HCT116 (cell line): ENCODE data around the gene RLN3. TPM values are rescaled to one million over a fixed set of nuclear protein-coding genes. Genes with fewer than 3 reads are reported as not detected.
"Not testable (repeated sequence)": the region's sequence is repeated elsewhere in the genome, so short reads cannot be mapped to it uniquely, and the experiment has no call there.

ENCODE experiments used
- ATAC-seq: fragments of 200-7000 bp; cut with Tn5 transposase; 2 replicates; pipeline ENCODE4 v1.9.1; 2020; ENCODE audit warnings: mild to moderate bottlenecking, moderate library complexity
- BruUV-seq: library from RNA; stranded (reverse); fragments of 400-500 nt; replicated peaks from 2 replicates; lab custom pipeline; 2021; lab: Mats Ljungman, UMichigan
- CTCF ChIA-PET: fragments of 300-600 bp; sonication (Branson Sonifier 250); formaldehyde crosslinking; loops from one replicate; lab custom pipeline; 2021; ENCODE audit warnings: antibody characterized with exemption; lab: Charles Lee
- POLR2A ChIA-PET: fragments of 300-600, 350-600 bp; sonication (Branson Sonifier 250); formaldehyde crosslinking; loops from one replicate; lab custom pipeline; 2021; ENCODE audit warnings: antibody characterized with exemption; lab: Charles Lee
- RAD21 ChIA-PET, 2 experiments: fragments of 300-600 bp; sonication (Branson Sonifier 250); formaldehyde crosslinking; loops; one replicate each; lab custom pipeline; 2023; ENCODE audit warnings: low total read pairs in 2 of 2; ENCODE audit not compliant: uncharacterized antibody in 2 of 2, unreplicated experiment in 2 of 2, low non-redundant PET in 1 of 2; lab: Charles Lee
- DNase-seq: peaks from one replicate; pipeline ENCODE4 v3.0.0-alpha.2; 2010; ENCODE audit warnings: low read depth, low spot score
- H2AFZ ChIP-seq: fragments of 200-600 bp; shearing (Covaris generic), sonication (generic); 2 replicates; pipeline ENCODE4 v1.6.1; 2017; ENCODE audit warnings: low read depth, mixed run types, mixed read lengths, antibody characterized with exemption, low read length; ENCODE audit not compliant: poor library complexity, severe bottlenecking
- H3K27ac ChIP-seq: 2 replicates; pipeline ENCODE4 v1.5.1; 2012; ENCODE audit warnings: low read depth, low read length
- H3K27me3 ChIP-seq: fragments of 200-600 bp; sonication (generic); 2 replicates; pipeline ENCODE4 v1.6.1; 2016; ENCODE audit warnings: mixed run types, low read length, mixed read lengths; ENCODE audit not compliant: insufficient read depth
- H3K36me3 ChIP-seq, 2 experiments: fragments of 200-500 bp in 1 of 2; fragments of 200-600 bp in 1 of 2; sonication (Bioruptor generic) in 1 of 2; sonication (generic) in 1 of 2; 2 replicates each; pipeline versions ENCODE4 v1.5.1 to v1.6.1; 2014 to 2016; ENCODE audit warnings: low read length in 2 of 2, inconsistent platforms in 1 of 2, mixed read lengths in 1 of 2, mixed run types in 1 of 2; ENCODE audit not compliant: insufficient read depth in 2 of 2, control insufficient read depth in 1 of 2
- H3K4me1 ChIP-seq, 2 experiments: fragments of 200-600 bp in 1 of 2; sonication (generic) in 1 of 2; 2 replicates each; pipeline versions ENCODE4 v1.5.1 to v1.6.1; 2012 to 2017; ENCODE audit warnings: low read length in 2 of 2, inconsistent platforms in 1 of 2, mild to moderate bottlenecking in 1 of 2, mixed read lengths in 1 of 2, mixed run types in 1 of 2, moderate library complexity in 1 of 2; ENCODE audit not compliant: insufficient read depth in 2 of 2, control insufficient read depth in 1 of 2
- H3K4me2 ChIP-seq: fragments of 200-600 bp; sonication (generic); 2 replicates; pipeline ENCODE4 v1.6.1; 2017; ENCODE audit warnings: mixed run types, low read length, mixed read lengths
- H3K4me3 ChIP-seq, 2 experiments: fragments of 200-600 bp in 1 of 2; sonication (generic) in 1 of 2; replicated peaks in 1 of 2; 2 replicates each; pipeline ENCODE4 v1.5.1; 2011 to 2016; ENCODE audit warnings: low read length in 2 of 2, control low read depth in 1 of 2, low read depth in 1 of 2, mild to moderate bottlenecking in 1 of 2, mixed read lengths in 1 of 2, mixed run types in 1 of 2
- H3K79me2 ChIP-seq: fragments of 200-600 bp; sonication (generic); 2 replicates; pipeline ENCODE4 v1.6.1; 2017; ENCODE audit warnings: mild to moderate bottlenecking, mixed run types, low read length, moderate library complexity, mixed read lengths; ENCODE audit not compliant: insufficient read depth
- H3K9ac ChIP-seq: fragments of 200-600 bp; sonication (generic); 2 replicates; pipeline ENCODE4 v1.6.1; 2016; ENCODE audit warnings: low read length, mixed read lengths
- H3K9me2 ChIP-seq: fragments of 200-600 bp; sonication (generic), shearing (Covaris generic); 2 replicates; pipeline ENCODE4 v1.6.1; 2017; ENCODE audit warnings: mixed run types, mild to moderate bottlenecking, moderate library complexity; ENCODE audit not compliant: insufficient read depth
- H3K9me3 ChIP-seq, 2 experiments: fragments of 200-500 bp in 1 of 2; fragments of 200-600 bp in 1 of 2; sonication (Bioruptor generic) in 1 of 2; sonication (generic) in 1 of 2; 2 replicates each; pipeline ENCODE4 v1.6.1; 2014 to 2017; ENCODE audit warnings: low read length in 2 of 2, mixed read lengths in 2 of 2, inconsistent platforms in 1 of 2, low read depth in 1 of 2, mild to moderate bottlenecking in 1 of 2, mixed run types in 1 of 2, moderate library complexity in 1 of 2; ENCODE audit not compliant: control insufficient read depth in 1 of 2, insufficient read depth in 1 of 2
- H4K20me1 ChIP-seq: fragments of 200-600 bp; sonication (generic), shearing (Covaris generic); 2 replicates; pipeline ENCODE4 v1.6.1; 2017; ENCODE audit warnings: mixed run types, mild to moderate bottlenecking, moderate library complexity; ENCODE audit not compliant: insufficient read depth
- CBX3 ChIP-seq: IDR thresholded peaks from 2 replicates; pipeline ENCODE4 v1.6.1; 2012; ENCODE audit warnings: low read depth
- EGR1 ChIP-seq: IDR thresholded peaks from 2 replicates; pipeline ENCODE4 v1.6.1; 2012; ENCODE audit warnings: low read depth
- ELF1 ChIP-seq: IDR thresholded peaks from 2 replicates; pipeline ENCODE4 v1.6.1; 2012; ENCODE audit warnings: low read depth, borderline replicate concordance
- EZH2 ChIP-seq: fragments of 200-600 bp; sonication (generic); IDR thresholded peaks from 2 replicates; pipeline ENCODE4 v1.6.1; 2017; ENCODE audit warnings: antibody characterized with exemption, mixed run types
- EZH2phosphoT487 ChIP-seq: fragments of 200-600 bp; IDR thresholded peaks from 2 replicates; pipeline ENCODE4 v1.6.1; 2018; ENCODE audit warnings: antibody characterized with exemption, borderline replicate concordance
- FOSL1 ChIP-seq: IDR thresholded peaks from 2 replicates; pipeline ENCODE4 v1.6.1; 2012; ENCODE audit warnings: low read depth
- JUND ChIP-seq: IDR thresholded peaks from 2 replicates; pipeline ENCODE4 v1.6.1; 2012
- POLR2AphosphoS5 ChIP-seq: IDR thresholded peaks from 2 replicates; pipeline ENCODE4 v1.6.1; 2011; ENCODE audit warnings: mild to moderate bottlenecking, low read depth, low read length, moderate library complexity
- RAD21 ChIP-seq: IDR thresholded peaks from 2 replicates; pipeline ENCODE4 v1.6.1; 2012; ENCODE audit warnings: low read depth, mild to moderate bottlenecking
- SP1 ChIP-seq: IDR thresholded peaks from 2 replicates; pipeline ENCODE4 v1.6.1; 2012; ENCODE audit warnings: low read depth
- TCF7L2 ChIP-seq: IDR thresholded peaks from 2 replicates; pipeline ENCODE4 v1.7.0; 2011; ENCODE audit warnings: borderline replicate concordance, inconsistent platforms; ENCODE audit not compliant: insufficient read depth, insufficient read length; ENCODE audit errors: extremely low read depth
- YY1 ChIP-seq: IDR thresholded peaks from 2 replicates; pipeline ENCODE4 v1.6.1; 2011; ENCODE audit warnings: low read length, low read depth, moderate library complexity, mild to moderate bottlenecking; ENCODE audit not compliant: insufficient replicate concordance; ENCODE audit errors: extremely low read depth
- ZFX ChIP-seq: fragments of 450-650 bp; IDR thresholded peaks from 2 replicates; pipeline ENCODE4 v1.6.1; 2017
- ZNF274 ChIP-seq: fragments of 200-500 bp; sonication (Bioruptor generic); IDR thresholded peaks from 2 replicates; pipeline ENCODE4 v1.6.1; 2014; ENCODE audit warnings: mild to moderate bottlenecking, low read depth, low read length, inconsistent platforms
- intact Hi-C: fragments of 100-400 bp; cut with micrococcal nuclease; formaldehyde crosslinking; loops from 2 replicates; pipeline ENCODE4 v1.10.0; 2022
- total RNA-seq: library from RNA; stranded (reverse); gene quantifications from one replicate; pipeline ENCODE4 v1.2.1, GENCODE V29; 2021; ENCODE audit not compliant: unreplicated experiment
- TF ChIP-seq, protein P1 (sequence below): IDR thresholded peaks from 2 replicates; pipeline ENCODE4 v1.6.1; 2012
- TF ChIP-seq, protein P2 (sequence below), 3 experiments: fragments of 200-600 bp in 1 of 3; sonication (generic) in 1 of 3; IDR thresholded peaks in 2 of 3; conservative IDR thresholded peaks in 1 of 3; 2 replicates each; pipeline ENCODE4 v1.5.1; 2012 to 2017; ENCODE audit warnings: low read depth in 2 of 3, low read length in 2 of 3, antibody characterized with exemption in 1 of 3, borderline replicate concordance in 1 of 3, control low read depth in 1 of 3, mild to moderate bottlenecking in 1 of 3, mixed read lengths in 1 of 3, mixed run types in 1 of 3, moderate library complexity in 1 of 3; ENCODE audit not compliant: insufficient read depth in 1 of 3

Gene RLN3
- total RNA-seq, 1 experiment from 2014 or later = not detected

DNA sequence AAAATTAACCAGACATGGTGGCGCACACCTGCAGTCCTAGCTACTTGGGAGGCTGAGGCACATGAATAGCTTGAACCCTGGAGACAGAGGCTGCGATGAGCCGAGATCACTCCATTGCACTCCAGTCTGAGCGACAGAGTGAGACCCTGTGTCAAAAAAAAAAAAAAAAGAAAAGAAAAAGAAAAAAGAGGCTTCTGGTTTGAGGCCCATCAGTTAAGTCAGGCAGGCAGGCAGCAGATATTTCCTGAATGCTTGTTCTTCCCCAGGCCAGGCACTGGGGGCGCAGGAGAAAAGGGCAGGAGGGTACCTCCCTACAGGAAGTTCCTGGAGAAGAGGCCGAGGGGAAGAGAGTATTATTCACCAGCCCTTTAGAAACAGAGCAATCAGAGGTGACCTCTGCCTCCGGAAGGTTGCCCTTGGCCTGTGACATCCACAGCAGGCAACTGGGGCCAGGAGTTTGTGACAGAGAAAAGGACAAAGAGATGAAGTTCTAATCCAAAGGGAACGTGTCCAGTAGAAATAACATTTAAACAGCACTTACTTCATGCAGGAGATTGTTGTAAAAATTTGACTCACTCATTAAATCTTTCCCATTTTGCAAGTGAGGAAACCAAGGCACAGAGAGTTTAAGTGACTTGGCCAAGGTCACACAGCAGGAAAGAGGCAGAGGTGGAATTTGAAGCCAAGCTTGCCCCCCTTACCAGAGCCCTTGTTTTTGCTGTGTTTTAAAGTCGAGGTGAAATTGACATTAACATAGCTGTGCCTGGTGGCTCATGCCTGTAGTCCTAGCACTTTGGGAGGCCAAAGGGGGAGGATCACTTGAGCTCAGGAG lies 4.3 kb upstream of the RLN3 start (continued):
- TF ChIP-seq RAD21 = peak; percentile 12; the same call in 1 of the 2 replicates

DNA sequence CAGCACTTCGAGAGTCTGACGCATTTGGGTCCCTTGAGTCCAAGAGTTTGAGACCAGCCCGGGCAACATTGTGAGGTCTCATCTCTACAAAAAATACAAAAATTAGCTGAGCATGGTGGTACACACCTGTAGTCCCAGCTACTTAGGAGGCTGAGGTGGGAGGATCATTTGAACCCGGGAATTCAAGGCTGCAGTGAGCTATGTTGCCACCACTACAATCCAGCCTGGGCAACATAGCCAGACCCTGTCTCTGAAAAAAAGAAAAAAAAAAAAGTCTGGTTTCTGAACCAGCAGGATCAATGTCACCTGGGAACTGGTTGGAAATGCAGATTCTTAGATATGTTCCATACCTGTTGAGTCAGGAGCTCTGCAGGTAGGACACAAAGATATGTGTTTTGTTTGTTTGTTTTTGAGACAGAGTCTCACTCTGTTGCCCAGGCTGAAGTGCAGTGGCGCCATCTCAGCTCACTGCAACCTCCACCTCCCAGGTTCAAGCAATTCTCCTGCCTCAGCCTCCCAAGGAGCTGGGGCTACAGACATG lies 1.2 kb upstream of the RLN3 start:
- H4K20me1 ChIP-seq, ATAC-seq, POLR2A ChIA-PET, H3K9ac ChIP-seq, H2AFZ ChIP-seq, H3K9me2 ChIP-seq, H3K9me3 ChIP-seq, DNase-seq, H3K27me3 ChIP-seq, BruUV-seq, H3K4me3 ChIP-seq, RAD21 ChIA-PET, CTCF ChIA-PET, H3K27ac ChIP-seq, H3K36me3 ChIP-seq, H3K79me2 ChIP-seq, intact Hi-C loops, H3K4me2 ChIP-seq: not testable (repeated sequence)
- peaks cover 7 to 41% of the 10 kb centered on the region in 2 experiments for H3K4me1 ChIP-seq

DNA sequence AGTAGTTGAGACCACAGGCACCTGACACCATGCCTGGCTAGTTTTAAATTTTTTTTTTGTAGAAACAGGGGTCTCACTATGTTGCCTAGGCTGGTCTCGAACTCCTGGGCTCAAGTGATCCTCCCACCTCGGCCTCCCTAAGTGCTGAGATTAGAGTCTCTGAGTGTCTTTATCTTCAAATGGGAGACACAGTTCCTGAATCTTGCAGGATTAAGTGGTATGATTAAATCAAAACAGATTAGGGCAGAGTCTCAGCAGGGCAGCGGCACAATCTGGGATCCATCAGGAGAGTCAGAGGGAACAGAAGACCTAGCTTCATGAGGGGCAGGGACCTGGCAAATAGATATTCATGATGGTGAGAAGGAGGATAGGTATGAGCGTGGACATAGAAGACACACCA lies 953 bp downstream of the RLN3 start:
- intact Hi-C loops = no loop called here
- no peaks in the 10 kb centered on the region for H3K79me2 ChIP-seq
- no peaks in the 10 kb centered on the region for H3K9me3 ChIP-seq
- H3K27ac ChIP-seq = no peak overlapping the region
- H3K36me3 ChIP-seq = no peaks in the 10 kb centered on the region
- H4K20me1 ChIP-seq = no peaks in the 10 kb centered on the region
- no peak overlapping the region for H3K4me3 ChIP-seq
- H3K27me3 ChIP-seq = no peaks in the 10 kb centered on the region
- no TSS peak for BruUV-seq
- ATAC-seq (no peak), DNase-seq (no peak)
- H3K9ac ChIP-seq = no peak overlapping the region
- POLR2A ChIA-PET = no interaction called here
- CTCF ChIA-PET = no interaction called here
- H3K4me1 ChIP-seq = peaks cover 3 to 27% of the 10 kb centered on the region in 2 experiments
- H2AFZ ChIP-seq = no peak overlapping the region
- RAD21 ChIA-PET = no interaction called here
- no peak overlapping the region for H3K4me2 ChIP-seq
- no peaks in the 10 kb centered on the region for H3K9me2 ChIP-seq
- TF ChIP-seq SP1 (no peak), EGR1 (no peak), ZFX (no peak), FOSL1 (no peak), CBX3 (no peak), YY1 (no peak), POLR2AphosphoS5 (no peak), JUND (no peak), TCF7L2 (no peak), EZH2phosphoT487 (no peak), EZH2 (no peak), ZNF274 (no peak), ELF1 (no peak), RAD21 (no peak)
- TF ChIP-seq, protein P1, sequence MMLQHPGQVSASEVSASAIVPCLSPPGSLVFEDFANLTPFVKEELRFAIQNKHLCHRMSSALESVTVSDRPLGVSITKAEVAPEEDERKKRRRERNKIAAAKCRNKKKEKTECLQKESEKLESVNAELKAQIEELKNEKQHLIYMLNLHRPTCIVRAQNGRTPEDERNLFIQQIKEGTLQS = no peak
- TF ChIP-seq, protein P2, sequence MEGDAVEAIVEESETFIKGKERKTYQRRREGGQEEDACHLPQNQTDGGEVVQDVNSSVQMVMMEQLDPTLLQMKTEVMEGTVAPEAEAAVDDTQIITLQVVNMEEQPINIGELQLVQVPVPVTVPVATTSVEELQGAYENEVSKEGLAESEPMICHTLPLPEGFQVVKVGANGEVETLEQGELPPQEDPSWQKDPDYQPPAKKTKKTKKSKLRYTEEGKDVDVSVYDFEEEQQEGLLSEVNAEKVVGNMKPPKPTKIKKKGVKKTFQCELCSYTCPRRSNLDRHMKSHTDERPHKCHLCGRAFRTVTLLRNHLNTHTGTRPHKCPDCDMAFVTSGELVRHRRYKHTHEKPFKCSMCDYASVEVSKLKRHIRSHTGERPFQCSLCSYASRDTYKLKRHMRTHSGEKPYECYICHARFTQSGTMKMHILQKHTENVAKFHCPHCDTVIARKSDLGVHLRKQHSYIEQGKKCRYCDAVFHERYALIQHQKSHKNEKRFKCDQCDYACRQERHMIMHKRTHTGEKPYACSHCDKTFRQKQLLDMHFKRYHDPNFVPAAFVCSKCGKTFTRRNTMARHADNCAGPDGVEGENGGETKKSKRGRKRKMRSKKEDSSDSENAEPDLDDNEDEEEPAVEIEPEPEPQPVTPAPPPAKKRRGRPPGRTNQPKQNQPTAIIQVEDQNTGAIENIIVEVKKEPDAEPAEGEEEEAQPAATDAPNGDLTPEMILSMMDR (IDR thresholded peaks at IDR 0.05 in 2 of 3, conservative IDR thresholded peaks at IDR 0.05 in 1 of 3; ENCODE audit: borderline replicate concordance in 1 of 3, insufficient read depth in 1 of 3, low read depth in 2 of 3, low read length in 2 of 3) = no peak
